GM21619 (cell line): ENCODE measurements around the gene PPT1.

Experiments used
- ATAC-seq: cut with Tn5 transposase; IDR thresholded peaks from one replicate; pipeline ENCODE4 v1.9.1; 2021; ENCODE audit not compliant: unreplicated experiment

Gene PPT1

DNA sequence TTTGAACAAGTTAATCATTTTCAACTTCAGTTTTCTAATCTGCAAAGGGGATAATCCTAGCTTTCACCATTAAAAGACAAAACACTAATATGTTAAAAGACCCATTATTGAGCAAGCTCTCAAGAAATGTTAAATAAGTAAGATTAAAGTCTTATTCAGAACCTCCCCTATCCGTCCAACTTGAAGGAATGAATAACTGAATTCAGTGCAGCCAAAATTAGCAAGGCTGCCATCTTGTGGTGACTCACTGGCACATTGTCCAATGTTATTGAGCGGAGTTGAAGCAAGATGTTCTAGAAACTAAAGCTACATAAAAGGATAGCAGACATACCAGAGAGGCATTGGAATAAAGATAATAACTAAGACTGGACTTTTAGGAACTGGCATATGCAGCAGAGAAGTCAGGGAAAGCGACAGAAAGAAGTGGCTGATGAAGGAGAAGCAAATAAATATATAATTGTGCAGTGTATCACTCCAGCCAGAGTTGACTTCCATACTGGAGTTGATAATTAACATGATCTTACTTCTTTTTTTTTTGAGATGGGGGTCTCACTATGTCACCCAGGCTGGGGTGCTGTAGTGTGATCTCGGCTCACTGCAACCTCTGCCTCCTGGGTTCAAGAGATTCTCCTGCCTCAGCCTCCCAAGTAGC, 64.7 kb downstream of the PPT1 start:
- no peak for ATAC-seq

DNA sequence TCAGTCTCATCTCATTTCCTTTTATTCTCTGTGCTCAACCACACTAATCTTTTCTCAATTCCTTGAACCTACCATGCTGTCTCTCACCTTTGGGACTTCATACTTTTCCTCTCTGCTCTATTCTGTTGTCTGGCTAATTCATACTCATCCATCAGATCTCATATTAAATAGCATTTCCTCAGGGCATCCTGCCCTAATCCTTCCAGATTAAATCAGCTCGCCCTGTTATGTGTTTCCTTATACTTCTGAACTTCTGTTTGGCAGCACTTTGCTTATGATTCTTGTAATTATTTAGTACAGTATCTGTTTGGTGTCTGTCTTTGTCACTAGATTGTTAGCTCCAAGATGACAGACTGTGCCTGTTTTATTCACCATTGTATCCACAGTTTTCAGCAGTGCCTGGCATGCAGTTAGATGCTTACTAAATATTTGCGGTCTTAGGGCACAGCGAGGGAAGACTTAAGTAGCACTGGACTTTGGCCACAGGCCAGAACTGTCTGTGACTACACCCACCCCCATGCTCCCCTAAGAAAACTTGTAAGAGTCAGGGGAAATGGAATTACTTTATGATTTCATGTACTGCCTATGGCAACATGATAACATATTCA, 66.4 kb downstream of the PPT1 start:
- no peak for ATAC-seq

DNA sequence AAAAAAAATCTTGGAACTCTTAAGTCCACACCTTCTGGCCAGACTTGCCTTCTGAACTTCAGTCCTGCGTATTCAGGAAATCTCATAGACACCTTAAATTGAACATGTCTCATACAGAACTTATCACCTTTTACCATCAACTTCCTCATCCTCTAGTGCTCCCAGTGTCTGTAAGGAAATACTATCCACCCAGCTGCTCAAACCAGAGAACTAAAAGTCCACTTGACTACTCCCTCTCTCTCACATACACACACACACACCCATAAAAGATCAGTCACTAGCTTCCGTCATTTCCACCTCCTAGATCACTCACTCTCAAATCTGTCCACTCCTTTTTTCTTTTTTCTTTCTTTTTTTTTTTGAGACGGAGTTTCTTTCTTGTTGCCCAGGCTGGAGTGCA, 67.4 kb downstream of the PPT1 start:
- ATAC-seq = no peak

DNA sequence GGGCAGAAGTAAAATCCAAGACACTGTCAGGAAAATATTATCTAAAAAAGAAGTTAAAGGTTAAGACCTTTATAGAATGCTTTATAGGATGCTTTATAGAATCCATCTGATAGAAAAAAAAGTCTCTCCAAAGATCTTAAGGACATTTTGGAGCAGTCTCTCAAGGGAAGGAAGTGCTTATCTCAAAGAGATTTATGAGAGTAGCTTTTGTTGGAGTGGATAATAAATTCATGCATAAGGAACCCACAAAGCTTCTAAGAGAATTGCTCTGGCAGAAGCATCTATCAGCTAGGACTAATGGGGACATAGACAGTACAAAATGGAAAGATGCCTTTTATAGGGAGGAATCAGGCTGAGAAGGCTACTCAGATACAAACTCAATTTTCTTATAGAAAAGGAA, 69.4 kb downstream of the PPT1 start:
- no peak for ATAC-seq

DNA sequence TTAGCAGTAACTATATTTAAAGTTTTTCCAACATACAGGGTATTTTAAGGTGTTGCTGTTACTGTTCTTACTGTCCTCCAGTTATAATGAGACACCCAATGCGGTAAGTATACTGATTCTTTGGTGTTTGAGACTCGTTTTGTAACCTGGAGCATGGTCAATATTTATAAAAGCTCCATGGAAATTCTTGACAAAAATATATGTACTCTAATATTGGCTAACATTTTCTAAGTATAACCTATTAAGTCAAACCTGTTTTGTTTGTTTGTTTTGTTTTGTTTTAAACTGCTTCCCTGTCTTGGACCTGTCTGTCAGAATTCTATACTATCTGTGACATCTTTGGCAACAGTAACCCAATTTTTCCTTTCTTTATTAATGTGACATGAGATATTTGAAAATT, 72.4 kb downstream of the PPT1 start:
- ATAC-seq = no peak

DNA sequence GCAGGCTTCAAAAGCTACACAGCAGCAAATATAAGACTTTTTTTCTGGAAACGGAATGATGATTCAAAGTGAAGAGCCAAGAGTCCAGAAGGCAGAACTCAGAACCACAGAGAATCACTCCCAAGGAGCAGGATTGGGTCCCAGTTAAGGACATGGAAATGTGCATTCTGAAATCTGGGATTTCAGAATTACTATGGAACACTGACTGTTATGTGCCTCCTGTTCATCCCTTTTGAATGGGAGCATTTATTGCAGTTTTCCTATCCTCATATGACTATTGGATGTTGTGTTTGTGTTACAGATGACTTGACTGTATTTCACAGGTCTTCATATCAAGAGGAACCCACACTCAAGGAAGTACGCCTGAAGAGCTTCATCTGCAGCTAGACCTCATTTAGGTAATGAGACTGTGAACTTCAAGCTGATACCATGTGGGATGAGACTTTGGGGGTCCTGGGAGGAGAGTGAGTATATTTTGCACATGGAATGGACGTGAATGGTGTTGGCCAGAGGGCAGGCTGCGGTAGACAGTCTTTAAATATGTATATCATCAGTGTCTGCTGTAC, 73.6 kb downstream of the PPT1 start:
- ATAC-seq = no peak
